Activated T-cell treated with anti-CD3 and anti-CD28 coated beads, Interleukin-2, amount 50 U/mL, for 72 hours (primary cell): ENCODE results near the gene TRIM42. TPM values are rescaled to one million over a fixed set of nuclear protein-coding genes. Genes with fewer than 3 reads are reported as not detected.
A peak's percentile ranks its signal among the peaks of the same experiment; 100 is the strongest.

Experiments used
- ATAC-seq, 2 donors: fragments of 150-1000 bp; cut with Tn5 transposase; replicated peaks in 1 of 2; 2 replicates each; pipeline ENCODE4 v1.10.0; 2021; ENCODE audit warnings: moderate library complexity in 2 of 2, mild to moderate bottlenecking in 1 of 2
- DNase-seq, 2 donors: peaks; one replicate each; pipeline ENCODE4 v3.0.0; 2021 to 2022; ENCODE audit warnings: mixed read lengths in 1 of 2
- H3K27ac Mint-ChIP-seq: one replicate; pipeline ENCODE4 v1.8.0; 2022; ENCODE audit warnings: mild to moderate bottlenecking, moderate library complexity, mixed read lengths
- H3K27me3 Mint-ChIP-seq: one replicate; pipeline ENCODE4 v1.8.0; 2022; ENCODE audit warnings: low read depth, mixed read lengths
- H3K36me3 Mint-ChIP-seq, 2 donors: one replicate each; pipeline ENCODE4 v1.8.0; 2022; ENCODE audit warnings: mixed read lengths in 2 of 2, mild to moderate bottlenecking in 1 of 2; ENCODE audit not compliant: insufficient read depth in 2 of 2
- H3K4me1 Mint-ChIP-seq: one replicate; pipeline ENCODE4 v1.8.0; 2022; ENCODE audit warnings: low read depth, mixed read lengths
- H3K4me3 Mint-ChIP-seq, 2 donors: one replicate each; pipeline ENCODE4 v1.8.0; 2022; ENCODE audit warnings: mild to moderate bottlenecking in 2 of 2, mixed read lengths in 2 of 2, moderate library complexity in 2 of 2
- H3K9me3 Mint-ChIP-seq, 2 donors: one replicate each; pipeline ENCODE4 v1.8.0; 2022; ENCODE audit warnings: mixed read lengths in 2 of 2
- total RNA-seq, 2 donors: library from RNA; stranded (reverse); gene quantifications; one replicate each; pipeline ENCODE4 v1.2.3, GENCODE V29; 2022

Gene TRIM42
- not detected for total RNA-seq

DNA sequence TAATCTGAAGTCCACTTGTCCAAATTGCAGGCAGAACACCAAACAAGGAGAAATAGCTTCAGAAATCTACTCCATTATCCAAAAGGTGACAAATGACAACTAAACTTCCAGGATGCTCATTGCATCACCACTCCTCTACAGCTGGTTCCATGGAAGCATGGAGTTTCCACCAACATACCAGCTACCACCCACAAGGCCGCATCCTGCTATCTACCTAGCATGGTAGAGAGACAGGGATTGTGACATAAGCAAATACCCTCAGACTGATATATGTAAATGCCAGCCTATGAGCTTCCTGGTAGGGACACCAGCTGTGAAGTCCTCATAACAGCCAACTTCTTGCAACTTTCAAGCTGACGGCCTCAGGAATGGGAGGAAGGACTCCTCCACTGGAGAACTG is at the start of gene TRIM42:
Gene TRIM42 (plus strand): TSS at position 301 of the 400 bp plus-strand sequence. CDS start 166 bp downstream, outside the sequence.
- no peak for DNase-seq
- Mint-ChIP-seq H3K9me3 (peaks cover 2% of the 10 kb centered on the region in 2 donors), H3K27me3 (no peaks in the 10 kb centered on the region), H3K36me3 (no peaks in the 10 kb centered on the region), H3K4me1 (no peaks in the 10 kb centered on the region), H3K27ac (no peak within 1 kb of the TSS), H3K4me3 (no peak within 1 kb of the TSS)
- no peak for ATAC-seq

DNA sequence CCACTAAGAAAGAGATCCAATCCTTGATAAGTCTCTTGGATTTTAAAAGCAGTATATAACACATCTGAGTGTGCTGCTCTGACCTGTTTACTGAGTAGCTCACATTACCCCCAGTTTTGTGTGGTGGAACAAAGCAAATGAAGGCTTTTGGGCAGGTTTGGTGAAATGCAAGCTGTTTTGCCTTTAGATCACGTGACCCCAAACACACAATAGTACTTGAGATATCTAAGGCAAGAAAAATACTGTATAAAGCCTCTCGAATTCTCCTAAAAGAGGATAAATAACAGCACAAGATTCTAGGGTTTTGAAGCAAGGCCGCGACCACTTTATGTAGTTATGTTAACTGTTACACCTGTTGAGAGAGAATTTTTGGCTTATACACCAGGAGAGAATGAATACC is 49.3 kb upstream of the TRIM42 start:
- H3K4me1 Mint-ChIP-seq = no peaks in the 10 kb centered on the region
- no peak for DNase-seq
- H3K9me3 Mint-ChIP-seq = peaks cover 0 to 1% of the 10 kb centered on the region in 2 donors
- no peaks in the 10 kb centered on the region for H3K36me3 Mint-ChIP-seq
- no peaks in the 10 kb centered on the region for H3K27me3 Mint-ChIP-seq
- ATAC-seq = no peak
- H3K4me3 Mint-ChIP-seq = no peak overlapping the region
- no peak overlapping the region for H3K27ac Mint-ChIP-seq

DNA sequence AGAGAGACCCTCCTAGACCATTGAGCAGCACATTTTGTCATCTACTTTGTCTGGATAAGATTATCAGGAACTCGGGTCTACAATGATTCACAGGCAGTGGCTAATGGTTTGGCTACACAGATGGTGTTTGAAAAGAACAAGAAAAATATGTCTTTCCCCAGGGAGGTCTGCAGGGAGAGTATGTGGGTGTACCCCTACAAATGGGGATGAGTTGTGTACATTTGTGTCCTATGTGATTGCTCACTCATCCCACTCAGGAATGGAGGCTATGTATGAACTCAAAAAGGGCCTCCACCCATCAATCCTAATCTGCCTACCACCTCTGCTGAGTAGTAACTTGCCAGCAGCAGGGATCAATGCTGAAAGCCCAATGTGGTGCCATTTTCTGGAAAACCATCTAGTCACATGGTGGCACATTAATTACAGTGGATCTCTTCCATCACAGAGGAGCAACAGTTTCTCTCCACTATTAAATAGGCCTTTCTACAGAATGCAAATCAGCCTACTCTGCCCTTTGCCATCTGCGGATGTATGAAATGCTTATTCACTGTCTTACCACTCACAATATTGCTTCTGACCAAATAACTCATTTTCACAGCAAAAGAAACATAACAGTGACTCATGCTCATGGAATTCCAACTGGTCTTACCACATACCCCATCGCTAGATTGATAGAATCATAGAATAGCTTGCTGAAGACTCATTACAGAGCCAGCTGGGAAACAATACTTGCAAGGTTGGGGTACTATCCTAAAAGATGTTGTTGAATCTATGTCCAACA is 48.3 kb upstream of the TRIM42 start:
- H3K4me1 Mint-ChIP-seq = no peaks in the 10 kb centered on the region
- H3K4me3 Mint-ChIP-seq = no peak overlapping the region
- peaks cover 0 to 1% of the 10 kb centered on the region in 2 donors for H3K9me3 Mint-ChIP-seq
- H3K27ac Mint-ChIP-seq = no peak overlapping the region
- no peaks in the 10 kb centered on the region for H3K36me3 Mint-ChIP-seq
- DNase-seq (no peak), ATAC-seq (no peak)
- no peaks in the 10 kb centered on the region for H3K27me3 Mint-ChIP-seq

DNA sequence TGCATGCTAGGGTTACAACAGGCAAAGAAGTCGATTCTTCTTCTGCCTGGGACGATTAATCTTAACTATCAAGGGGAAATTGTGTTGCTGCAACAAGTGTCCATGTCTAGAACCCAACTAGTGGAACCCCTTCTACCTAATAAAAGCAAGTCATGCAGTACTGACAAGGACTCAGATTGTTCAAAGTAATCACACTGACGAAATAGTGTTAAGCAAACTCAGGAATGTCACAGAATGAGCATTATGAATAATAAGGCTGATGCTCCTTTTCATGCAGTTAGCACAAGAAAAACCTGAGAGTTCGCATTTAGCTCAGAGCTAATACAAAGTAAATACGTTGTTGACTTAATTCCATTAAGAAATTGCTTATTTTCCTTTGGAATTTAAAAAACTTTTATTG is 47.5 kb upstream of the TRIM42 start:
- no peaks in the 10 kb centered on the region for H3K4me1 Mint-ChIP-seq
- DNase-seq = no peak
- no peak for ATAC-seq
- no peaks in the 10 kb centered on the region for H3K36me3 Mint-ChIP-seq
- H3K27ac Mint-ChIP-seq = no peak overlapping the region
- no peak overlapping the region for H3K4me3 Mint-ChIP-seq
- no peaks in the 10 kb centered on the region for H3K27me3 Mint-ChIP-seq
- no peaks in the 10 kb centered on the region for H3K9me3 Mint-ChIP-seq

DNA sequence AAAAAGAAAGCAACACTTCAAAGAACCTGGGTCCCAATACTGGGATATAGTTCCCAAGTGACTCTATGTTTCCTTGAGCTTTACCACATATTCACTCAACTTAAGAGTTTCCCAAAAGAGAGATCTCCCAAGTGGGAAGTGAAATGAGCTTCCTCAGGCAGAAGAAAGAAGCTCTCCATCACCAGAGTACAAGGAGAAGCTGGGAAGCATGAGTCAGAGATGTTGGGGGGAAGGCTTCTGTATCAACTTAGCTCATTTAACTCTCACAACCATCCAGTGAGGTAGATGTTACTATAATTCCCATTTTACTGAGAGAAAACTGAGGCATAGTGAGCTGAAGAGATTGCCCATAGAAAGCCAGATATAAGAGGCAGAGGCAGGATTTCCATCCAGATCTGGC is 47.0 kb upstream of the TRIM42 start:
- Mint-ChIP-seq H3K27me3 (no peaks in the 10 kb centered on the region), H3K9me3 (no peaks in the 10 kb centered on the region), H3K27ac (no peak overlapping the region), H3K4me3 (no peak overlapping the region), H3K4me1 (no peaks in the 10 kb centered on the region), H3K36me3 (no peaks in the 10 kb centered on the region)
- ATAC-seq (no peak), DNase-seq (no peak)

DNA sequence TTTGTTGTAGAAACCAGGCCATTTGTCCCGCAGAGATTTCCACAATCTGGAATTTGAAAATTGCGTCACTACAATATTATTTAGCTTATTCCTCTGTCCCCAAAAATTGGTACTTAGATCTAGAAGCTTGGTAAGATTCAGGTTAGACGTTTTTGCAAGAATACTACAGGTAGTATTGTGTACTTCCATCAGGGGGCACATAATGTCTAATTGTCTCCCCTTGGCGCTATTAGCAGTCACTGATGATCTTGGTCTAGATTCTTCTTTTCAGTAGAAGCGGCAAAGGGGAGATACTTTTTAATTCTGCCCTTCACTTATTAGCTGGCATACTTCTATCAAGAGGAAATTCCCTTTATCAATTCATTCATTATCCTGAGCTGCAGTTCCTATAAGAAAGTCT is 42.6 kb upstream of the TRIM42 start:
- no peak overlapping the region for H3K27ac Mint-ChIP-seq
- no peak overlapping the region for H3K4me3 Mint-ChIP-seq
- H3K4me1 Mint-ChIP-seq = no peaks in the 10 kb centered on the region
- no peaks in the 10 kb centered on the region for H3K36me3 Mint-ChIP-seq
- peaks cover 0 to 1% of the 10 kb centered on the region in 2 donors for H3K9me3 Mint-ChIP-seq
- ATAC-seq = no peak
- no peak for DNase-seq
- no peaks in the 10 kb centered on the region for H3K27me3 Mint-ChIP-seq

DNA sequence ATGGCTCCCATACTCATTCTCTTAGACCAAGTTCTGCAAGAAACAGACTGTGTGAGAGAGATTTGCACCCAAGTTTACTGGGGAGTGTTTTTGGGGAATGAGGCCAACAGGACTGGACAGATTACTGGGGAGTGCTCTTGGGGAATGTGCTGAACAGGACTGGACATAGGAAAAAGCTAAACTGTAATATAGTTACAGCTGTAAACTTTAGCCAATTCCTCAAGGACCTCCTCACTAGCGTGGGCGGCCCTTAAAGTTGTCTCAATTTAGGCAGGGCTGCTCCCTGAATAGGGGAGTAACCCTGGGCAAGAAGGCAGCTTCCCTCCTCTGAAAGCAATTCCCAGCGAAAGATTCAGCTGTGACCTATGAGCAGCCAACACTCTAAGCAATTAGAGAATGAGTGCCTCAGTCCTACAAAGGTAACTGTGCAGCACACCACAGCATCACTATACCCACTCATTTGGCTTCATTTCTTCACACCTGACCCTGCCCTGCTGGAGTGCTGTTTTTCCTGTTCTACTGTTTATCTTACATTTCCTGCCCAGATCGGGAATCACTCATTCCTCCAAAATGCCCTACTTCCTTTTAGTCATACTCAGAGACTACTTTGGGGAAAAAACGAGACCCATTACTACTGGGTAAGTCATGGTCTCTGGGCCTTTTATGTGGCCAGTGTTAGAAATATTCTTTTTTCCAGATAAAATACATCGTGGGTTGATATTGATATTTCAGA is 41.3 kb upstream of the TRIM42 start:
- ATAC-seq (no peak), DNase-seq (no peak)
- H3K27ac Mint-ChIP-seq = no peak overlapping the region
- H3K4me3 Mint-ChIP-seq = no peak overlapping the region
- H3K36me3 Mint-ChIP-seq = no peaks in the 10 kb centered on the region
- H3K27me3 Mint-ChIP-seq = no peaks in the 10 kb centered on the region
- H3K9me3 Mint-ChIP-seq = peaks cover 0 to 1% of the 10 kb centered on the region in 2 donors
- no peaks in the 10 kb centered on the region for H3K4me1 Mint-ChIP-seq

DNA sequence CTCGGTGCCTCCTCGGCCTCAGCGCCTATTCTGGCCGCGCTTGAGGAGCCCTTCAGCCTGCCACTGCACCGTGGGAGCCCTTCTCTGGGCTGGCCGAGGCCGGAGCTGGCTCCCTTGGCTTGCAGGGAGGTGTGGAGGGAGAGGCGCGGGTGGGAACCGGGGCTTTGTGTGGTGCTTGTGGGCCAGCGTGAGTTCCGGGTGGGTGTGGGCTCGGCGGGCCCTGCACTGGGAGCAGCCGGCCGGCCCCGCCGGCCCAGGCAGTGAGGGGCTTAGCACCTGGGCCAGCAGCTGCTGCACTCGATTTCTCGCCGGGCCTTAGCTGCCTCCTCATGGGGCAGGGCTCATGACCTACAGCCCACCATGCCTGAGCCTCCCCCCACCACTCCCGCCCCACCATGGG is 26.6 kb upstream of the TRIM42 start:
- no peak for DNase-seq
- H3K4me3 Mint-ChIP-seq = no peak overlapping the region
- no peaks in the 10 kb centered on the region for H3K36me3 Mint-ChIP-seq
- H3K9me3 Mint-ChIP-seq = peaks cover 0 to 3% of the 10 kb centered on the region in 2 donors
- no peaks in the 10 kb centered on the region for H3K4me1 Mint-ChIP-seq
- H3K27ac Mint-ChIP-seq = no peak overlapping the region
- no peak for ATAC-seq
- H3K27me3 Mint-ChIP-seq = no peaks in the 10 kb centered on the region

DNA sequence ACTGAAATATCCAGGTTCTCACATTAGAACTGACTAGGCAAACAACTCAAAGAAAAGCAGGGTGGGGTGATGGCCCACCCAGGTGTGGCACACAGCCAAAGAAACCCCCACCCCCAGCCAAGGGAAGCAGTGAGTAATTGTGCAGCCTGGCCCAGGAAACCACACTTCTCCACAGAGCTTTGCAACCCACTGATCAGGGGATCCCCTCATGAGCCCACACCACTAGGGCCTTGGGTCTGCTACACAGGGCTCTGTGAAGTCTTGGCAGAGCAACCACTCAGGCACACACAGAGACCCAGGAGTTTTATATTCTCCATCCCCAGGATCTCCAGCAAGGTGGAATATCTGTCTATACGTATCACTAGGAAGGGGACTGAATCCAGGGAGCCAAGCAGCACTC is 22.2 kb upstream of the TRIM42 start:
- Mint-ChIP-seq H3K4me1 (no peaks in the 10 kb centered on the region), H3K36me3 (no peaks in the 10 kb centered on the region), H3K27me3 (peaks cover 12% of the 10 kb centered on the region), H3K4me3 (no peak overlapping the region), H3K27ac (no peak overlapping the region), H3K9me3 (peaks cover 3 to 4% of the 10 kb centered on the region in 2 donors)
- ATAC-seq = no peak
- no peak for DNase-seq

DNA sequence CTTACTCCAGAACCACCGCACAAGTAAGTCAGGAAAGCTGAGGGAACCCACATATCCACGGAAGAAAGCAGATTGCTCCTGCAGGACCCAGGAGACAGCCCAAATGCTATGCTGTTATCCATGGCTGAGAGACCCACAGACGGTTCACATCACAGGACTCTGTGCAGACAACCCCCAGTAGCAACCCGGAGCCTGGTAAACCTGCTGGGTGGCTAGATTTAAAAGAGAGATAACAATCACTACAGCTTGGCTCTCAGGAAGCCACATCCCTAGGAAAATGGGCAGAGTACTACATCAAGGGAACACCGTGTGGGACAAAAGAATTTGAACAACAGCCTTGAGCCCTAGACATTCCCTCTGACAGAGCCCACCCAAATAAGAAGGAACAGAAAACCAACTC is 13.8 kb upstream of the TRIM42 start:
- no peaks in the 10 kb centered on the region for H3K36me3 Mint-ChIP-seq
- DNase-seq (no peak), ATAC-seq (no peak)
- no peak overlapping the region for H3K4me3 Mint-ChIP-seq
- peaks cover 3 to 7% of the 10 kb centered on the region in 2 donors for H3K9me3 Mint-ChIP-seq
- no peaks in the 10 kb centered on the region for H3K4me1 Mint-ChIP-seq
- no peaks in the 10 kb centered on the region for H3K27me3 Mint-ChIP-seq
- H3K27ac Mint-ChIP-seq = no peak overlapping the region

DNA sequence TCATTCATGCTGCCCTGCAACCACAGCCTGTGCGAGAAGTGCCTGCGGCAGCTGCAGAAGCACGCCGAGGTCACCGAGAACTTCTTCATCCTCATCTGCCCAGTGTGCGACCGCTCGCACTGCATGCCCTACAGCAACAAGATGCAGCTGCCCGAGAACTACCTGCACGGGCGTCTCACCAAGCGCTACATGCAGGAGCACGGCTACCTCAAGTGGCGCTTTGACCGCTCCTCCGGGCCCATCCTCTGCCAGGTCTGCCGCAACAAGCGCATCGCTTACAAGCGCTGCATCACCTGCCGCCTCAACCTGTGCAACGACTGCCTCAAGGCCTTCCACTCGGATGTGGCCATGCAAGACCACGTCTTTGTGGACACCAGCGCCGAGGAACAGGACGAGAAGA is 4.7 kb downstream of the TRIM42 start:
- H3K36me3 Mint-ChIP-seq = no peaks in the 10 kb centered on the region
- DNase-seq (no peak), ATAC-seq (no peak)
- no peaks in the 10 kb centered on the region for H3K27me3 Mint-ChIP-seq
- H3K27ac Mint-ChIP-seq = no peak overlapping the region
- H3K4me3 Mint-ChIP-seq = no peak overlapping the region
- H3K9me3 Mint-ChIP-seq = no peaks in the 10 kb centered on the region
- H3K4me1 Mint-ChIP-seq = no peaks in the 10 kb centered on the region

DNA sequence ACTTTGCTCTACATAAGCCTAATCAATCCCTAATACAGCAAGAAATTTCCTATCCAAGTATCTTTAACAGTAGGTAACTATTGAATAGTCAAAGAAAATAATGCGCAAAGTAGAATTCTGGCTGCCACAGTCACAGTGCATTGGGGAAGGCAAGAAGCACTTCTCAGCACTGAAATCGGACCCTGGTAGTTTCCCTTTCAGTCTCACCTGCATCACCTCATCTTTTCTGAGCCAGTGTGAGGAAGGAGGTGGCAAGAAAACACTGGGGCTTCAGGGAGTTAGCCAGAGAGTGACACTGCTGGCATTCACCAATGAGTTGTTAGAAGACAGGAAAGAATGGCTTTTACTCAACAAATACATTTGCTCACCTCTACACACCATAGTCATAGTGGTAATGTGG is 8.3 kb downstream of the TRIM42 start:
- no peaks in the 10 kb centered on the region for H3K36me3 Mint-ChIP-seq
- ATAC-seq = peak in 1 of 2 donors; percentile 25
- H3K27me3 Mint-ChIP-seq = no peaks in the 10 kb centered on the region
- no peak overlapping the region for H3K27ac Mint-ChIP-seq
- DNase-seq = no peak
- H3K4me3 Mint-ChIP-seq = no peak overlapping the region
- H3K4me1 Mint-ChIP-seq = no peaks in the 10 kb centered on the region
- H3K9me3 Mint-ChIP-seq = no peaks in the 10 kb centered on the region

DNA sequence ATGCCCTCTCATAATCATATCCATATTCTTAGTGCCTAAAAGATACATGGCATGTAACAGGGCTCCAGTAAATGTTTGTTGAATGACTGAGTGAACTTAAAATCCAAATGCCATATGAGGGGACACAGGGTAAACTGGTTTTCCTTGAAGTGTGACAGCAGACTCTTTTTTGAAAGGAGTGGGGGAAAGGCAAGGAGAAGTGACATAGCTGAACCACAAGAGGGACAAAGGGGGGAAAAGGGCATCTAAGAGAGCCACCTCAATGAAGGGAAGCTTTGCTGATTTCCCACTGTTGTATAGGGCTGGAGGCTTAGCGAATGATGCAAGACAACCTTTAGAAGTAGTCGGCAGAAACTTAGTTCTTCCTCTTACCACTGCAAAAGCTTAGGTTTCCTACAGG is 9.1 kb downstream of the TRIM42 start:
- Mint-ChIP-seq H3K36me3 (no peaks in the 10 kb centered on the region), H3K9me3 (no peaks in the 10 kb centered on the region), H3K27me3 (no peaks in the 10 kb centered on the region), H3K4me3 (no peak overlapping the region), H3K4me1 (no peaks in the 10 kb centered on the region), H3K27ac (no peak overlapping the region)
- no peak for DNase-seq
- ATAC-seq = no peak
